NCI-H2196 treated with DMSO at 0.1 percent for 48 hours (cell line): Measurements from ENCODE around the gene ITK.

Experiments
- DNase-seq: peaks from one replicate; lab custom pipeline; 2025; ENCODE audit not compliant: unreplicated experiment; lab: John Stamatoyannopoulos, UW

ITK gene

GRCh38 chr5:157303667-157304327, 123.2 kb downstream of the ITK start:
- DNase-seq = no peak
